Prostate gland (tissue), 2 donors: ENCODE measurements around the gene PTPRD. TPM values are rescaled to one million over a fixed set of nuclear protein-coding genes. Genes with fewer than 3 reads are reported as not detected.

Source experiments
- DNase-seq: peaks from one replicate; pipeline ENCODE4 v3.0.0-alpha.2; 2019; ENCODE audit warnings: low spot score
- H3K27ac ChIP-seq, 2 donors: fragments of 200-600 bp; sonication (generic); 2 replicates each; pipeline ENCODE4 v1.5.1; 2017 to 2019
- H3K27me3 ChIP-seq: fragments of 200-600 bp; sonication (generic); replicated peaks from 2 replicates; pipeline ENCODE4 v1.5.1; 2019; ENCODE audit not compliant: insufficient read depth
- H3K36me3 ChIP-seq, 2 donors: fragments of 200-600 bp; sonication (generic); 1 replicate in 1 of 2; 2 replicates in 1 of 2; pipeline versions ENCODE4 v1.5.1 to v1.8.1; 2017 to 2019
- H3K4me1 ChIP-seq: fragments of 200-600 bp; sonication (generic); replicated peaks from 2 replicates; pipeline ENCODE4 v1.5.1; 2019
- H3K4me3 ChIP-seq, 2 donors: fragments of 200-600 bp; sonication (generic); 2 replicates each; pipeline ENCODE4 v1.5.1; 2017 to 2019
- H3K9me3 ChIP-seq: fragments of 200-600 bp; sonication (generic); 2 replicates; pipeline ENCODE4 v1.5.1; 2017
- CTCF ChIP-seq, 4 experiments: fragments of 200-600 bp in 2 of 4; fragments of 450-650 bp in 2 of 4; sonication (generic) in 2 of 4; IDR thresholded peaks; 1 replicate in 3 of 4; 2 replicates in 1 of 4; pipeline ENCODE4 v1.5.1; 2016 to 2019; ENCODE audit warnings: antibody characterized with exemption in 4 of 4, mild to moderate bottlenecking in 2 of 4, moderate library complexity in 2 of 4
- POLR2A ChIP-seq: fragments of 450-650 bp; IDR thresholded peaks from one replicate; pipeline ENCODE4 v1.6.1; 2016; ENCODE audit warnings: antibody characterized with exemption, mild to moderate bottlenecking
- POLR2AphosphoS5 ChIP-seq: sonication (generic); formaldehyde crosslinking; IDR thresholded peaks from one replicate; pipeline ENCODE4 v1.6.1; 2017; ENCODE audit warnings: antibody characterized with exemption
- WGBS: methylation state at CpG from one replicate; pipeline ENCODE4 v1.1.5; 2018; 5-methylcytosine and 5-hydroxymethylcytosine counted together
- intact Hi-C: fragments of 100-400 bp; cut with DNase I; formaldehyde crosslinking; loops from one replicate; pipeline ENCODE4 v1.14.2; 2022
- total RNA-seq, 2 donors: library from RNA; depleted of rRNA; stranded (reverse); fragments of >200 nt; gene quantifications; one replicate each; pipeline ENCODE4 v1.1.0, GENCODE V29; 2016

The PTPRD gene
- total RNA-seq, 2 donors from 2014 or later = 5.8 to 23.1 TPM

- H3K27ac ChIP-seq = no peak overlapping the region
- H3K27me3 ChIP-seq = no peaks in the 10 kb centered on the region
- TF ChIP-seq POLR2A (no peak), CTCF (IDR thresholded peaks at IDR 0.05) (no peak), POLR2AphosphoS5 (no peak)
- intact Hi-C loops = no loop called here
- no peak for DNase-seq
- no peak overlapping the region for H3K4me3 ChIP-seq
- H3K9me3 ChIP-seq = no peaks in the 10 kb centered on the region
- 54% methylated on average over 1 of the region's 1 CpG for WGBS
- H3K36me3 ChIP-seq = no peaks in the 10 kb centered on the region
- H3K4me1 ChIP-seq = no peaks in the 10 kb centered on the region
Measured at GRCh38 chr9:8613346-8613825, 1999.4 kb downstream of the PTPRD start.

- WGBS = 91% methylated on average over 3 of the region's 3 CpGs
- Histone ChIP-seq H3K36me3 (no peaks in the 10 kb centered on the region), H3K4me1 (no peaks in the 10 kb centered on the region), H3K4me3 (no peak overlapping the region), H3K9me3 (no peaks in the 10 kb centered on the region), H3K27me3 (no peaks in the 10 kb centered on the region), H3K27ac (no peak overlapping the region)
- DNase-seq = no peak
- TF ChIP-seq CTCF (IDR thresholded peaks at IDR 0.05) = no peak
- TF ChIP-seq POLR2AphosphoS5 = no peak
- TF ChIP-seq POLR2A = no peak
- intact Hi-C loops = no loop called here
Measured at GRCh38 chr9:8611153-8611552, 2001.6 kb downstream of the PTPRD start.

GRCh38 chr9:8610256-8610655 lies 2002.5 kb downstream of the PTPRD start:
- Histone ChIP-seq H3K27ac (no peak overlapping the region), H3K9me3 (no peaks in the 10 kb centered on the region), H3K4me3 (no peak overlapping the region), H3K4me1 (no peaks in the 10 kb centered on the region), H3K27me3 (no peaks in the 10 kb centered on the region), H3K36me3 (no peaks in the 10 kb centered on the region)
- DNase-seq = no peak
- intact Hi-C loops = no loop called here
- no peak for TF ChIP-seq CTCF (IDR thresholded peaks at IDR 0.05)
- TF ChIP-seq POLR2AphosphoS5 = no peak
- no peak for TF ChIP-seq POLR2A
- 77% methylated on average over 3 of the region's 3 CpGs for WGBS

GRCh38 chr9:8605096-8605495 lies 2007.7 kb downstream of the PTPRD start:
- WGBS = 95% methylated on average over 2 of the region's 2 CpGs
- TF ChIP-seq POLR2A = no peak
- TF ChIP-seq POLR2AphosphoS5 = no peak
- no peak for TF ChIP-seq CTCF (IDR thresholded peaks at IDR 0.05)
- Histone ChIP-seq H3K4me1 (no peaks in the 10 kb centered on the region), H3K36me3 (no peaks in the 10 kb centered on the region), H3K9me3 (no peaks in the 10 kb centered on the region), H3K27me3 (no peaks in the 10 kb centered on the region), H3K4me3 (no peak overlapping the region), H3K27ac (no peak overlapping the region)
- no peak for DNase-seq
- intact Hi-C loops = no loop called here

- Histone ChIP-seq H3K9me3 (no peaks in the 10 kb centered on the region), H3K27me3 (no peaks in the 10 kb centered on the region), H3K27ac (no peak overlapping the region), H3K36me3 (no peaks in the 10 kb centered on the region), H3K4me3 (no peak overlapping the region), H3K4me1 (no peaks in the 10 kb centered on the region)
- no peak for DNase-seq
- TF ChIP-seq CTCF (IDR thresholded peaks at IDR 0.05) = no peak
- no peak for TF ChIP-seq POLR2AphosphoS5
- TF ChIP-seq POLR2A = no peak
- intact Hi-C loops = no loop called here
- whole genome bisulfite sequencing = 86% methylated on average over 1 of the region's 1 CpG
Measured at GRCh38 chr9:8604201-8604600, 2008.6 kb downstream of the PTPRD start.
